ENCODE data around the gene CHST12.

CHST12 gene

GRCh38 chr7:2379161-2379560 is 24.2 kb upstream of the CHST12 start:
- no peak for DNase-seq (ENCODE audit: low read depth)
- TF ChIP-seq, protein P1, sequence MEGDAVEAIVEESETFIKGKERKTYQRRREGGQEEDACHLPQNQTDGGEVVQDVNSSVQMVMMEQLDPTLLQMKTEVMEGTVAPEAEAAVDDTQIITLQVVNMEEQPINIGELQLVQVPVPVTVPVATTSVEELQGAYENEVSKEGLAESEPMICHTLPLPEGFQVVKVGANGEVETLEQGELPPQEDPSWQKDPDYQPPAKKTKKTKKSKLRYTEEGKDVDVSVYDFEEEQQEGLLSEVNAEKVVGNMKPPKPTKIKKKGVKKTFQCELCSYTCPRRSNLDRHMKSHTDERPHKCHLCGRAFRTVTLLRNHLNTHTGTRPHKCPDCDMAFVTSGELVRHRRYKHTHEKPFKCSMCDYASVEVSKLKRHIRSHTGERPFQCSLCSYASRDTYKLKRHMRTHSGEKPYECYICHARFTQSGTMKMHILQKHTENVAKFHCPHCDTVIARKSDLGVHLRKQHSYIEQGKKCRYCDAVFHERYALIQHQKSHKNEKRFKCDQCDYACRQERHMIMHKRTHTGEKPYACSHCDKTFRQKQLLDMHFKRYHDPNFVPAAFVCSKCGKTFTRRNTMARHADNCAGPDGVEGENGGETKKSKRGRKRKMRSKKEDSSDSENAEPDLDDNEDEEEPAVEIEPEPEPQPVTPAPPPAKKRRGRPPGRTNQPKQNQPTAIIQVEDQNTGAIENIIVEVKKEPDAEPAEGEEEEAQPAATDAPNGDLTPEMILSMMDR (IDR thresholded peaks at IDR 0.05; ENCODE audit: insufficient read depth, low read depth, low read length, missing control alignments): no peak
- H3K4me3 ChIP-seq (ENCODE audit: low read length): no peak overlapping the region

DNA sequence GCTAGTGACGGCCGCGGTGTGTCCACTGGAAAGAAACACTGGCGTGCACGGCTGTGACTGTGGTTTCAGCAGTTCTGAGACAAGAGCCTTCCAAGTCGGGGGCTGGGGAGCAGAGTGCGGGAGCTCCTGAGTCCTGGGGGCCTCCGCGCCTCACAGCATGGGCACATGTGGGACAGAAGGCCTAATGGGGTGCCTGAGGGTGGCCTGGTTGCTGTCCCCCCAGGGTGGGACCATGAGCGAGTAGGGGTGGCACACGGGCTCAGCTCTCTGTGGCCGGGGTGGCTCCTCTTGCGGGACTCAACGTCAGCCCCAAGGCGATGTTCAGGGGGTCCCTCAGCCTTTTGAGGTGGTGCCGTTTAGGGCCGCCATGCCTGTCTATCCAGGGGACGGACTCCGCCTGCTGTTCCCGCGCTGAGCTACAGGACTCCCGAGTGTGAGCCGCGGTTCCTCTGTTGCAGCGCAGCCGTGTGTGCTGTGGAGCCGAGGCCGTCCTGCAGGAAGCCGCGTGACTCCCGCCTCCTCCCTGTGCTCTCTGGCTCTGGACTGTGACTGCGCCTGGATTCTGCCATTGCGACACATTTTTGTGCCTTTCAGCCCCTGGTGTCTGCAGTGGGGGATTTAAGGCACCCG is 23.5 kb upstream of the CHST12 start:
- no peak overlapping the region for H3K4me3 ChIP-seq (ENCODE audit: low read length)
- no peak for DNase-seq (ENCODE audit: low read depth)
- TF ChIP-seq, protein P1 (IDR thresholded peaks at IDR 0.05; ENCODE audit: insufficient read depth, low read depth, low read length, missing control alignments): no peak

DNA sequence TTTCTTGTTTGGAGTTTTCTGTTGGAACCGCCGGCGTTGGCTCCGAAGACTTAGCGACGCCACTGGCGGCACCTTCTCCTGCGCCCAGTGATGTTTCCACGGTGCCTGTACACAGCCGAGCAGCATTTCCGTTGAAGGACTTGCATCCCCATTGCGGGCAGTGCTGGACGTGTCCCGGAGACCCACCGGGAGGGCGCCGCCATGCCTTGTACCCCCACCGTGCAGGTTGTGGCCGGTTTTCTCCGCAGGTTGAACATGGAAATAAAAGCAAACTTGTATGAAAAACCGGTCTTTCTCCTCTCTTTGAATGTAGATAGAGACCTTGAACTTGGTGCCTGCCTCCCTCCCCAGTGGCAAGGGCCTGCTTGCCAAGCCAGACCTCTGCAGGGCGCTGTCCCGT is 22.9 kb upstream of the CHST12 start:
- no peak overlapping the region for H3K4me3 ChIP-seq (ENCODE audit: low read length)
- TF ChIP-seq, protein P1 (IDR thresholded peaks at IDR 0.05; ENCODE audit: insufficient read depth, low read depth, low read length, missing control alignments): no peak
- DNase-seq (ENCODE audit: low read depth): no peak

GRCh38 chr7:2381227-2381626 is 22.2 kb upstream of the CHST12 start:
- TF ChIP-seq, protein P1 (IDR thresholded peaks at IDR 0.05; ENCODE audit: insufficient read depth, low read depth, low read length, missing control alignments): no peak
- DNase-seq (ENCODE audit: low read depth): no peak
- no peak overlapping the region for H3K4me3 ChIP-seq (ENCODE audit: low read length)

- no peak overlapping the region for H3K4me3 ChIP-seq (ENCODE audit: low read length)
- TF ChIP-seq, protein P1 (IDR thresholded peaks at IDR 0.05; ENCODE audit: insufficient read depth, low read depth, low read length, missing control alignments): no peak
These were observed 21.4 kb upstream of the CHST12 start for GRCh38 chr7:2381881-2382509.

DNA sequence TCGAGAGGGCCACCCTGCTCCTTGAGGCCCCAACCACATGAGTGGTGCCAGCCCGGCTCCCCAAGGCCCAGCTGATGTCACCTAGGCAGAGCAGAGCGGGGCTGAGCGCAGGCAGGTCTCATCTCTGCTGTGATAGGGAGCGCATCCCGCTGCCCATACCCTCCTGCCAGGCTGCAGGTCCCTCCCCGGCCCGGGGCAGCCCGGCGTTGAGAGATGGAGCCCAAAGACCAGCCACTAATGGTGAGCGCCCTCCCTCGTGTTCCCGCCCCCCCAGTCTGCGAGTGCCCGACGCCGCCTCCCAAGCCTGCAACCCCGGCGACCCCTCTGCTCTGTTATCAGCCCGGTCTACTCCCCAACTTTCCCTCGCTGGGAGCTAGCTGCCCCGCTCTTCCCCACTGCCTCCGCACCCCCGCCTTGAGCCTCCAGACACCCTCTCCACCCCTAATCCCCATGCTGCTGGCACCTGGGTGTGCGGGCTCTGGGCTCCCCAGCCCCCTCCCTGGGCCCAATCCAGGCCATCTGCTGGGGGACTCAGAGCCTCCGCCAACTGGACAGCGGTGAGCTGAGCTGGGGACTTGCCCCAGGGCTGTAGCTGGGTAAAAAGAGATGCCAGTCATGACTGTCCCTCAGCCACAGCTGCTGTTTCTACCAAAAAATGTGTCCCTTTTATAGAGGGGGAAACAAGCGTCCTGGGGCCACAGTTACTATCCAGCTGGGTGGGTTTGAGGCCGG is 19.7 kb upstream of the CHST12 start:
- TF ChIP-seq, protein P1 (IDR thresholded peaks at IDR 0.05; ENCODE audit: insufficient read depth, low read depth, low read length, missing control alignments): no peak
- no peak for DNase-seq (ENCODE audit: low read depth)
- H3K4me3 ChIP-seq (ENCODE audit: low read length): no peak overlapping the region

More at GRCh38 chr7:2381881-2382509, 21.4 kb upstream of the CHST12 start:
- DNase-seq (ENCODE audit: low read depth): no peak

Data from epithelial cell of esophagus (primary cell).